Kidney capillary endothelial cell (primary cell): ENCODE results near the gene FAM83F.

Experiments
- DNase-seq: peaks from one replicate; pipeline ENCODE4 v3.0.0-alpha.2; 2018; ENCODE audit warnings: low spot score

The FAM83F gene

DNA sequence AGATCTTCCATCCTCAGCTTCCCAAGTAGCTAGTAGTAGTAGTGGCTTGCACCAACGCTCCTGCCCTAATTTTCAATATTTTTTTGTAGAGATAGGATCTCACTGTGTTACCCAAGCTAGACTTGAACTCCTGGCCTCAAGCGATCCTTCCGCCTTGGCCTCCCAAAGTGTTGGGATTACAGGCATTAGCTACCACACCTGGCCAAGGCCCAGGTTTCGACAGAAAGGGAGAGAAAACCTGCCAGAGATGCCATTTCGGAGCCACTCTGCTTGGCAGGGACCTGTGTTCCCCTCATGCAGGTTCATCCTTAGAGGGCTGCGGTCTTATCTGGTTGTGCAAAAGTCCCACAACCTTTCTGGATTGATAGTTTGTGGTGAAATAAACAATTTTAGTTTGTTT is 41.4 kb downstream of the FAM83F start:
- DNase-seq, result no peak

DNA sequence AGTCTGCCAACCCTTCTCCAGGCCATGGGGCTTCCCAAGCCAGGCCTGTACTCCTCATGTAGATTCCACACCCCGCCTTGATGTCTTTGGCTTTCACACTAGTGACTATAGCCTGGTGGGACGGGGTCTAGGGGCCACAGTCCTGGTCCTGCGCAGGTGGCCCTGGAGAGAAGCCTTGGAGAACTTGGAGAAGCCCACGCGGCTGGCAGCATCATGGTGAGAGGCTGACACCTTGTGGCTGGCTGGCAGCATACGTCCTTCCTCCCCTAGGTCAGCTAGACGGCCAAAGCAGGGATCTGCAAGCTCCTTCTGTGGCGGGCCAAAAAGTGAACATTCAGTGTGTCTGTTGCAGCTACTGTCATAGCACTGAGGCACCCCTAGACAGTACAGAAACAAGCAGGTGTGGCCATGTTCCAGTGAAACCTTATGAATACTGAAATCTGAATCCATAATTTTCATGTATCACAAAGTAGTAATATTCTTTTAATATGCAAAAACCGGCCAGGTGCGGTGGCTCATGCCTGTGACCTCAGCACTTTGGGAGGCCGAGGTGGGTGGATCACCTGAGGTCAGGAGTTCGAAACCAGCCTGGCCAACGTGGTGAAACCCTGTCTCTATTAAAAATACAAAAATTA is 42.0 kb downstream of the FAM83F start:
- peak; percentile 77 for DNase-seq

DNA sequence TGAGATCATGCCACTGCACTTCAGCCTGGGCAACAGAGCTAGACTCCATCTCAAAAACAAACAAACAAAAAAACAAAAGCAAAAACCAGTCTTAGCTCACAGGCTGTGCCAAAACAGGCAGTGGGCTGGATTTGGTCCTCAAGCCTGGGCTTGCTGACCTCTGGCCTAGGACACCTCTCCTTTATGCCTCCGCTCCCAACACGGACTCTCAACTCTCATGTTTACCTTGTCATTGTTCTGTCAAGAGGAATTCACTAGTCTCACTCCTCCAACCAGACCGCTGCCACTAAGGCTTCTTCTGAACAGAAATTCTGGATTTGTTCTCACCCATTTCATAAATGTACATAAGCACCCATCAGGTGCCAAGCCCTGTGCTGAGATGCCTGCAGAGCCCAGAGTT is 42.6 kb downstream of the FAM83F start:
- DNase-seq, result no peak

DNA sequence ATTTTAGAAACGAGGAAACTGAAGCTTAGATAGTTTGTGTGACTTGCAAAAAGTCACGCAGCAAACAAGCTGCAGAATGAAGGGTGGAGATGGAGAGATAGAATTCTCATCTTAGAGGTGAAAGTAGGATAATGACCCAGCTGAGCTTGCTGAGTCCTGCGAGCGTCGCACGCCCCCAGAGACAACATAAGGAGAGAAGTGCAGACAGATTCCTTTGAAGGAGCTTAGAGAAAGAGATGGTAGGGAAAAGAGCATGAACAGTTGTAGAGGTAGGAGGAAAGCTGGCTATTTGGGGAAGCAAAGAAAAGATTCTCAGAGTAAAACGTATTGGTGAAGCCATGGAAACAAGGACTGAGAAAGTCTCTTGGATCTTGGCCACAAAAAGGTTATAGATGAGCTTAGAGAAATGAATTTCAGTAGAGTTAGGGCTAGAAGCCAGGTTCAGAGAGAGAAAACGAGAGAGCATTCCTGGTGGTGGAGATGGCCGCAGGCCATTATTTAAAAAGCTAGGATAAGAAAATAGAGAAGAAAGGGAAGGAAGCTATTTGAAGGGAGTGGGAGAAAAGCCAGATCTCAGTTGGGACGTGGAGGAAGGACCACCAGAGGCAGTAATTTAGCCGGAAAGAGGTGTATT is 44.8 kb downstream of the FAM83F start:
- no peak for DNase-seq

DNA sequence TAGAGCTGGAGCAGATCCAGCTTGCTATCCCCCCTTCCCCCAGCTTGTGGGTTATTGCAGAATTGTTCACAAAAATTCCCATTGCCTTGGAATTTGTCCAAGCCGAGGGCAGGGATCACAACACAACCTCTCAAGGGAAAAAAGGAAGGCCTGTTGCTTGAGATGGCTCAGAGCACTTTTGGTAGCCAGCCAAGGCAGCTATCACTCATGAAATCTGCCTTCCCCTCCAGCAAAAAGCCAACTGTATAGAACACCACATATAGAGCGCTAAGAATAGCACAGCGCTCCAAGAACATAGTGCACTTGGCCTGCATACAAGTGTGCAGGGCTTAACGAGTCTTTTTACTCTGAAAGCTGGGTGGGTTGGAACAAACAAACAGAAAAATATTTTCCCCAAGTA is 46.2 kb downstream of the FAM83F start:
- DNase-seq, result peak; percentile 46

DNA sequence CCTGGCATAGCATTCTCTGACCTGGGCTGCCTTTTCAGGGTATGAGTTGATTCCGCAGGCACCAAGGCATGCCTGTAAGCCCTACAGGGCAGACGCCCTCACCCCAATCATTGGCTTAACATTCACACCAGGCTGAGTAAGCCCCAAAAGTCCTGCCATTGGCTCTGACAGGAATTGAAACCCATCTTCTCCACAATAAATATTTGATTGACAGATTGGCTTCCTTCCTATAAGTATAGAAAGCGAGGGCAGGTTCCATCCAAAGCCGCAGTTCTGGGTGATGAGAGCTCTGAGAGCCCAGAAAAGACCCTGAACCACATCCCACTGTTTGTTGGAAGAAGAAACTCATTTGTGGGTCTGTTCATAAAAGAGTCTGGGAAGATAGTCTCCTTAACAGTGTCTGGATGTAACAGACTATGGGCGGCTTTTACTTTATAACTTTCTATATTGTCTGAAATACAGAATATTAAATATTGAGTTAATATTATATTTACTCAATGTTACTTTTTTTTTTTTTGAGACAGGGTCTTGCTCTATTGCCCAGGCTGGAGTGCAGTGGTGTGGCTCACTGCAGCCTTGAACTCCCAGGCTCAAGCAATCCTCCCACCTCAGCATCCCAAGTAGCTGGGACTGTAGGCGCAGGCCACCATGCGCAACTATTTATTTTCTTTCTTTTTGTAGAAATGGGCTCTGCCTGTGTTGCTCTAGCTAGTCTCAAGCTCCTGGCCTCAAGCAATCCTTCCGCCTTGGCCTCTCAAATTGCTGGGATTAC is 46.8 kb downstream of the FAM83F start:
- no peak for DNase-seq

DNA sequence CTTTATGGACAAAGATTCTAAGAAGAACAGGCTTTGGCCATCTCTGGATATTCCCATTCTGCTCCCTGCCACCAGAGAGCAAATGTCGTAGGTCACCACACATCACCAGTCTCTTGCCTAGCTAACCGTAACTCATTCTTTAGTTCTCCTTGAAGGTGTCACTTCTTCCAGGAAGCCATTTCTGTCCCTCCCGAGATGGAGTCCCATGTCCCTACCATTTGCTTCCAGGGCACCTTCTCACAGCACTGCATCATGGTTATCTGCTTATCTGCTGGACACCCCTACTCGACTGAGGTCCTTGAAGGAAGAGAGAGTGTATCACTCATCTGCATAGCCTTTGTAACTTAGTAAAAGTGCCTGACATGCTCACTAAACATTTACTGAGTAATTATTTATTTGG is 47.6 kb downstream of the FAM83F start:
- DNase-seq, result no peak

DNA sequence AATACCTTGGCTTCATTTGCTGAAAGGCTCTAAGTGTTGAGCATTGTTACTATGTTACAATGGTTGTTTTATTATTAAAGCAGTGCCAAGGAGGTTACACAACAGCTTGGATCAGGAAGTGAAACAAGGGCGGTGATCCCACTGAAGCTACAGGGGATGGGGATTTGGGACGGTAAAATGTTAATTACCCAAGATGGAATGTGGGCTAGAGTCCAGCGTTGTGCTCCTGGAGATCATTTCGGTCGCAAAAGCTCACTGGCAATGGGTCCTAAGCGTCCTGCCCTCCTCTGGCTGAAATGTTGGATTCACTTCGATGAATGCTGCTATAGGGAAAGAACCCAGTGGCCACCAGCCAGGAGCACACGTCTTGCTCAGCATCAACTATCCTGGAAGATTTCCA is 48.3 kb downstream of the FAM83F start:
- no peak for DNase-seq

DNA sequence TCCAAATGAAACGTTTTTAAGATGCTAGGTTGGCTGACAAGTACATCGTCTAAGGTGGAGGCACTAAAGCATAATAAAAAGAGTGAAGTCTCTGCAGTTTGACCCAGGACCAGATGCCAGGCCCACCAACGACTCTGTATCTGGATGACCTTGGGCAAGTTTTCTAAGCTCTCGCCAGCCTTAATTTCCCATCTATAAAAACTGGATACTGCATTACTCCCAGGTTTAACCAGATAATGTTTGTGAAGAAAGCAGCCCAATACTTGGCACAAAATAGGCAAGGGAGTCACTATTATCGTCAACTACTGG is 49.0 kb downstream of the FAM83F start:
- no peak for DNase-seq

DNA sequence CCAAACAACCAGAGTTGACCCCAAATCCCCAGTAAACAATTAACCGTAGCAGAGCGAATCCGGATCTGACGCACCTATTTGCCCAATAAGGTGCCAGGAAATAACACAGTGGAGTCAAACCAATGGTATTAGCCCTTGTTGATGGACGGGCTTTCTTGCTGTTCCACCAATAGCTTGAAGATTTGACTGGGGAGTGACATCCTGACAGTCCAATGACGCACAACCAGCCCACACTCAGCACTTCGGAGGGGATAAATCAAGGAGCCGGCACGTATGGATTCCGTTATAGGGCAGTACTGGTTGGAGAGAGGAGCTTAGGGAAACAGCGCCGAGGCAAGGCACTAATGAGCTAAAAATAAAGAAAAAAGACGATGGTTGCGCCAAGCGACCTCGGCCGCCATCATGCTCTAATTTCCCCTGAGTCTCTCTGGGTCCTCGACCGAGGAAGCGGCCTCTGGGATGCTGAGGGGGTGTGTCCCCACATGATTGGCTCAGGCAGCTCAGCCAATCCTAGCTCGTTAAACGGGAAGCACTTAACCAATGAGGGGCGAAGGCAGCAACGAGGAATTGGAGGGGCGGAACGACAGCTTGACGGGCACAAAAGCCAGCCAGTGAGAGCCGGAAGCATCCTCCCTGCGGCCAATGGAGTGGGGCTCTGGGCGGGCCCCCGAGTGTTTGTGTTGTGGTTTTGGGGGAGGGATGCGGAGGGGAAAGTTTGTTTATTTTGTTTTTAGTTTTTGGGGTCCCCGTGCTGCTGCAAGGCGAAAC is 49.5 kb downstream of the FAM83F start:
- DNase-seq, result peak; percentile 100

DNA sequence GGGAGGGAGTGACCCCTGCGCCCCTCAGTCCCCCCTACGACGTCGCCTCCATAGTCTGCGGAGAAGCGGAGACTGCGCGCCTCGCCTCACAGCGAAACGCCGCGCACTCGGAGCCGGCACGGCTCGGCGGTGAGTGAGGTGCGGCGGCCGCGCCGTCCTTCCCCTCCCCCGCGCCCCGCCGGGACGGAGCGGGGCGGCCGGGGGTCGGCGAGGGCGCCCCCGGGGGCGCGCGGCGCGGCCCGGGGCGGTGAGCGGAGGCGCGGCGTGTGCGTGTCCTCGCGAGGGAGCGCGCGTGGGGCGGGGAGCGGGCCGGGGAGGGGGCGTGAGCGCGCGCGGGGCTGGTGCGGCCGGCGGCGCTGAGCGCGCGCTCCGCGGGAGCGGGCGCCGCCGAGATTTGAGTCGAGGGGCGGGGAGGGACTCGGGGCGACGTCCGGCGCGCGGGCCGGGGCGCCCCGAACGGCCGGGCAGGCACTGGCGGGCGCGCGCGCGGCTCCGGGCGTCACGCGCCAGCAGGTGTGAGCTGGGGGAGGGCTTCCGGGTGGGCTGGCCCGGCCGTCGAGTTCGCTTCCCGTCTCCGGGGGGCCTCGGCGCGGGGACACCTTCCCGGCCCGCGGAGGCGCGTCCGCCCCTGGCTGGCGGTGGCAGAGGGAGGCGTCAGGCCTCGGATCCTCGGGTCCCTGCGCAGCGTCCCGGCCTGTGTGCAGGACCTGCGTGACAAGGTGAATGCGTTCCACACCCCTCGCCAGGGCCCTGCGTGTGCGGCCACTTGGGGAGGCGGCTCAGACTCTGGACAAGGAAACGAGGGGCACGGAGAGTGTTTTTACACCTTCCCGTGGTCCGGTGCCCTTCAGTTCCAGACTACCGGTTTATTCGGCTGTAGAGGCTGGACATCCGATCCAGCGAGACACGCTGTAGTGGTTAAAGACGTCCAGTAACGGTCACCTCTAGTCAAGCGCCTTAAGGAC is 50.4 kb downstream of the FAM83F start:
- DNase-seq, result no peak

DNA sequence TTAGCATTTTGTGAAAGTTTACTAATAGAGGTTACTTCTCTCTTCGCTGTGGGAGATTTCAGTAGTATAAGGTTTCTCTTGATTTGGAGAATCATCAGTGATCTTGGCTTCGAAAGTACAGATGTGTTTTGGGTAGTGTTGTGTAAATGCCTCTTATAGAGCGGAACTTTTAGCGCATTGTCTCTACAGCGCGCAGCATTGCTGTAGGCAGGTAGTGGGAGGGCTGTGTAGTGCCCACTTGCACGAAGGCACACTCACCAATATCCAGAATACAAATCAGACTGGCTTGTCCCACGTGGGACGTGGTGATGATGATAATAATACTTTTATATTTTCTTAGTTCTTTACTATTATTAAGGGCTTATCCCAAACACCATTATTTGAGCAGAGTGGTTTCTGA is 51.4 kb downstream of the FAM83F start:
- DNase-seq, result no peak

DNA sequence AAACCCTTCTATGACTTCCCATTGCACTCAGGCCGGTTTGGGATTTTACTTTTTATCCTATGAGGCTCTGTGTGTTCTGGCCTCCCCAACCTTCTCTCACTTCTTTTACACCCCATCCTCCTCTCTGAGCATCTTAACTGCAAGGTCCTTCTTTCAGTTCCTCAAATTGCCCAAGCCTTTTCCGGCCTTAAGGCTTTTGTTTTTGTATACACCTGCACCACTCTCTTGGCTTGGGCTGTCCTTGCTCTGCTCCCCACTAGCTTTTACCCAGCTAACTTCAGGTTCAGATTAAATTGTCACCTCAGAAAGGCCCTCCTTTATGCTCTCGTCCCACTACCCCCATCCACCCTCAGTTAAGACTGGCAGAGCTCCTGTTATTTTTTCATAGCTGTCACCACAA is 55.5 kb downstream of the FAM83F start:
- DNase-seq, result no peak

DNA sequence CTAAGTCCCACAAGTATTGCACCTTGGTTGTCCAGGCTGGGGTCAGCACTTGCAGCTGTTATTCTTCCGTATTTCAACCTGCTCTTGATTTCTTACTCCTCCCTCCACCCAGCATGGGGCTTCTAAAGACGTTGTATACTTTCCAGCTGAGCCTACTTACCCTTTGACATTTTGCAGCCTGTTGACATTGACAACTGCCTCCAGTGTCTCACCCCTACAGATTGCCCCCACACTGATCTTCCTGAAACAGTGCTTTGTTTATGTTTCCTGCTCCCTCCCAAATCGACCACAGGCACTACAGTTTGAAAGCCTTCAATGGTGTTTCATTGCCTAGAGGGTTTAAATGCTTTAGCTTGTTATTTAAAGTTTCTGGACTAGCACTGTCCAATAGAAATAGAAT is 56.6 kb downstream of the FAM83F start:
- DNase-seq, result no peak

DNA sequence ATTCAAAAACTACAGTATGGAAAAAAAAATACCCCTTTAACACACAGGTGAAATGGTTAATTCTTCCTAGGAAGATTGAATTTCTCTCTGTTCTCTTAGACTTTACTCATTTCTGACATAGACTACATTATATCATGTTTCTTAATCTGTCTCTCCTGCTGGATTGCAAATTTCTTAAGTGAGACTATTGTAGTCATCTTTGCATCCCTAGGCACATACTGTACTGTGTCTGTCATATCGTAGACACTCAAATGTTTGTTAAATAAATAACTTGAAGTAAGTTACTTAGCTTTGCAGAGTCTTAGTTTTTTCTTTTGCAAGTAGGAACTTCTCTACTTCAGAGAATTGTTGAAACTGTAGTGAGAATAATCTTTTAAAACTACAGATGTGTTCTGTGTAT is 58.7 kb downstream of the FAM83F start:
- no peak for DNase-seq

DNA sequence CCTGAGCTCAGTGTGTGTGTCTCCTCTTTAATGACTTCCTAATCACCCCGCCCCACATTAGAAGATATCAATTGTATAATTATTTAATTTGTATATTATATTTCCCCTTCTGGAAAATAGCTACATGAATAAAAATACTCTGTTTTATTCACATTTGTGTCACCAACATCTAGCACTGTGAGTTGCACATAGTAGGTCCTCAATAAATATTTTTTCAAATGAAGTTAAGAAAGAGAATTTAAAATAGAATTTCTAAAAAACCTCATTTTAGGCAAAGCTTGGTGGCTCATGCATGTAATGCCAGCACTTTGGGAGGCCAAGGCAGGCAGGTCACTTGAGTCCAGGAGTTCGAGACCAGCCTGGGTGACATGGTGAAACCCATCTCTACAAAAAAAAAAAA is 59.7 kb downstream of the FAM83F start:
- DNase-seq, result no peak

DNA sequence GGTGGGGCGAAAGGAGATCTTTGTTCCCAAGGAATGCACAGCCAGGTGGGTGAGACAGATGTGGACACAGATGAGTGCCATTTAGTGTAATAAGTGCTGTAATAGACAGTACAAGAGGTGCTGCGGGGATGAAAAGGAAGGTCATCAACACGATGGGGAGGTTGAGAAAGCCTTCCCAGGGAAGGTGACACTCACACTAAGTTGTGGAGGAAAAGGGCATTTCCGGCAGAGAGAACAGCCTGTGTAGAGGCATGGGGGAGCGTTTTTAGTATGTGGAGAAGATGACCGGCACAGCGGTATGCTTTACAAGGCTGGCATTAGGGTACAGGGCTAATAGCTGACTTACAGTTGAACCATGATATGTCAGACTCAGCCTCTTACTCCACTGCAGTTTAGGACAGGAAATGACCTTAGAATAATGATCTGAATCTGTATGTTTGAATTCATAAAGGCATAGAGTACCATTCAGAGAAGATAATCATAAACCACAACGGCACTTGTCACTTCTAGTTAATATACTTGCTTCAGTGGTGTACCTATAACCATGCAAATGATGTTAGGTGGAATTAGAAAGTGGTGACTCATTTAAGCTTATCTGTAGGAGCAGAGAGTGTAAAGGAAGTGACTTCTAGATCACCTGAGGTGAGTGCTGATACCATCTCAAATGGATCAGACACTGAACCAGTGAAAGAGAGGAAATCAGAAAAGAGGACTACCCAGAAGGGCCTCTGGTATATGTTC is 60.6 kb downstream of the FAM83F start:
- DNase-seq, result peak; percentile 34

DNA sequence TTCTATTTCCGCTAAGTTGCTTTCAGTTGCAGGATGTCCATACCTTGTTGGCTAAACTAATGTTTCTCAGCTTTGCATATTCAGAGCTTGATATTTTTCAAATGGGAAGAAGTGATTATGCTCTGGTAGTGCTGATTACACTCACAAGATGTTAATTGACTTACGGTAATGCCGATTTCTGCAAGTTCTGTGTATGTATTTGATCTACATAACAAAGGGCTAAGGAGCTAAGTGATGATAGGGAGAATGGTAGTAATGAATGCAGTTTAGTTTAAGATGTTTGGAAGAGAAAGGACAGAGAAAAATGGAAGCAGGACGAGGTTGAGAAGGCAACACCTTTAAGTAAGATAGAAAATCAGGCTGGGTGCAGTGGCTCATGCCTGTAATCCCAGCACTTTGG is 61.4 kb downstream of the FAM83F start:
- no peak for DNase-seq

DNA sequence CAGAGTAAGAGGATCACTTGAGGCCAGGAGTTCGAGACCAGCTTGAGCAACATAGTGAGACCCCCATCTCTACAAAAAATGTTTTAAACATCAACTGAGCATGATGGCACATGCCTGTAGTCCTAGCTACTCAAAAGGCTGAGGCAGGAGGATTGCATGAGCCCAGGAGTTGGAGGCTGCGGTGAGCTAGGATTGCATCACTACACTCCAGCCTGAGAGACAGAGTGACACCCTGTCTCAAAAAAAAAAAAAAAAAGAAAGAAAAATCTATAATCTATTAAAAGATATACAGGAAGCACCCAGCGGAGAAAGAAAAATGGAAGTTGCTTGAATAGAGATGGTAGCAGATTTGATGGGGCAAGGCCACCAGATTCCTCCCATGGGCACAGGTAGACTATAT is 61.8 kb downstream of the FAM83F start:
- no peak for DNase-seq

DNA sequence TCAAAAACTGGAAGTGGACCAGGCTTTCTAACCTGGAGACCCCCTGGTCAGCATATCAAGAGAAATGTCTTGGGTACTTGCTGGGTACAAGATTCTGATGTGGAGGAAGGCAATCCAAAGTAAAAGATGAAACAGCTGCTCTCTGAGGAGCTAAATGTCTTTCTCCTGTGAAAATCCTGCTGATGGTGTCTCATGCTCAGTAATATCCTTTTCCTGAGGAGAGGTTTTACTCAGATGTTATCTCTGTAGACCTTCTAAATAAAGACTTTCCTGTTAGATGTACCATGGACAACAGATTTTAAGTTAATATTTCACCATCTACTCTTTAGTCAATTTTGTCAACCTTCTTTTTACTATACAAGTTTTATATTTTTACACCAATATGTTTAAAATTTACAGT is 62.9 kb downstream of the FAM83F start:
- DNase-seq, result peak; percentile 62

DNA sequence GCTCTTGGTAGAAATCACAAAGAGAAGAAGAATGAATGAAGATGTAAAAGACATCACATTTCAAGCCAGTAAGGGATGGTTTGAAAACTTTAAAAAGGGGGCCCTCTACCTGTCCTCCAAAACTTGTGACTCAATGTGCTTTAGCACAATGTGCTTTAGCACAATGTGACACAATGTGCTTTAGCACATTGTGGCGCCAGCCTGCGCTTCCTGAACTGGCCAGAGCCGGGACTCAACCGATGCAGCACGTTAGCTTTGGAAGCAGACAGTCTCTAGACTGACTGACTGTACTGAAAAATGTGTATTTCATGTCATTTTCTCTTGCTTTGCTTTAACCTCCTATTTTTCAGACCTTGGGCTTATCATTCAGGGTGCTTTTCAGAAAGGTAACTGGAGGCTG is 63.5 kb downstream of the FAM83F start:
- peak; percentile 76 for DNase-seq
